Neural crest cell (in vitro differentiated cells): ENCODE data around the gene SNAPC4. TPM values are rescaled to one million over a fixed set of nuclear protein-coding genes. Genes with fewer than 3 reads are reported as not detected.

ENCODE experiments used
- DNase-seq: peaks from one replicate; pipeline ENCODE4 v3.0.0; 2021; ENCODE audit warnings: low read depth, mixed read lengths, low spot score
- H3K27ac Mint-ChIP-seq: one replicate; pipeline ENCODE4 v1.8.0; 2021; ENCODE audit warnings: mild to moderate bottlenecking, mixed read lengths; ENCODE audit not compliant: unreplicated experiment
- H3K27me3 Mint-ChIP-seq: 2 replicates; pipeline ENCODE4 v1.8.0; 2021; ENCODE audit warnings: low read depth, mild to moderate bottlenecking, mixed read lengths
- H3K36me3 Mint-ChIP-seq: 2 replicates; pipeline ENCODE4 v1.8.0; 2021; ENCODE audit warnings: low read depth, mild to moderate bottlenecking, mixed read lengths
- H3K4me1 Mint-ChIP-seq: 2 replicates; pipeline ENCODE4 v1.8.0; 2021; ENCODE audit warnings: mixed read lengths
- H3K4me3 Mint-ChIP-seq: one replicate; pipeline ENCODE4 v1.8.0; 2021; ENCODE audit warnings: mild to moderate bottlenecking, mixed read lengths
- H3K9me3 Mint-ChIP-seq: 2 replicates; pipeline ENCODE4 v1.8.0; 2021; ENCODE audit warnings: mixed read lengths
- total RNA-seq: library from RNA; stranded (reverse); gene quantifications from 2 replicates; pipeline ENCODE4 v1.2.1, GENCODE V29; 2021
- TF ChIP-seq, protein P1 (sequence below): fragments of 200-600 bp; sonication (generic); conservative IDR thresholded peaks from 2 replicates; pipeline ENCODE4 v1.5.0; 2021; ENCODE audit warnings: antibody characterized with exemption, mild to moderate bottlenecking

Gene SNAPC4
- total RNA-seq, 1 donor from 2014 or later, result 19.0 TPM

DNA sequence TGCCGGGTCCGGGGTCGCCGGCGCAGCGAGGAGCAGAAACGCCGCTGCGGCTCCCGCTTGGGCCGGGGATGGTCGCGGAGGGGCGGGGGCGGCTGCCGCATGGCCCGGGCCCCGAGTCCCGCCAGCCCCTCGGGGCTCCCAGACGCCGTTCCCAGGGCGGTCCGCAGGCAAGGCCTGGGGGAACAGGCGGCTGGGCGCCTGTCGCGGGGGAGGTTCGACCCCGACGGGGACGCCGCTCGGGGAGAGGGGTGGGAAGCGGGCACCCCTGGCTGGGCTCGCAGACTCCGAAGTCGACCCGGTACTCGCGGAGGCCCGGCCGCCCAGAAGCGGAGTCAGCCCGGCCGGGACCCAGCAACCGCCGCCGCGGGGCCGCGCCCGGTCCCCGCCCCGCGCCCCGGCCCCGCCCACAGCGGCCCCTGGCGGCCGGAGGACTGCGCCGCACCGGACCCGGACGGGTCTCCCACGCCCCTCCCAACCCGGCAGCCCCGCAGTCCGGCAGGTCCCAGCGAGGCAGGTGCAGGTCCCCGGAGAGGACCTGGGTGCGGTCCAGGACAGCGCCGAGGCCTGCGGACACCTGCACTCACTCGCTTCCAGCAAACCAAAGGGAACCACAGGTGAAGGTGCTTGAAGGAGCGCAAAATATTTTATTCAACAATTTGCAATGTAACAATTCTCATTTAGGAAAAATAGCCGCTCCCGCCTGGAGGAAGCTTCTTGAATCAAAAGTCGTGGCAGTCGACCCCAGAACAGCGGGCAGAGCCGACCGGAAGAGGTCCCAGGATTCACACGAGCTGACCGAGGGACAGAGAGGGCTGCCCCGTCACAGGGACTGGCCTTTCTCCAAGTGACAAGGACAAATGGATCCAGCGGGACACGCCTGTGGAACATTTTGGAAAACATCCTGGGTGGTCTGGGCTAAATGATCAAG lies 39.8 kb upstream of the SNAPC4 start, which contains the start of gene INPP5E:
Gene INPP5E, minus strand, starts transcription at position 365 of the 928 bp plus-strand sequence. CDS start 426 bp downstream, outside the sequence.
- H3K4me3 Mint-ChIP-seq, result peak within 1 kb of the TSS; percentile 92
- TF ChIP-seq, protein P1, sequence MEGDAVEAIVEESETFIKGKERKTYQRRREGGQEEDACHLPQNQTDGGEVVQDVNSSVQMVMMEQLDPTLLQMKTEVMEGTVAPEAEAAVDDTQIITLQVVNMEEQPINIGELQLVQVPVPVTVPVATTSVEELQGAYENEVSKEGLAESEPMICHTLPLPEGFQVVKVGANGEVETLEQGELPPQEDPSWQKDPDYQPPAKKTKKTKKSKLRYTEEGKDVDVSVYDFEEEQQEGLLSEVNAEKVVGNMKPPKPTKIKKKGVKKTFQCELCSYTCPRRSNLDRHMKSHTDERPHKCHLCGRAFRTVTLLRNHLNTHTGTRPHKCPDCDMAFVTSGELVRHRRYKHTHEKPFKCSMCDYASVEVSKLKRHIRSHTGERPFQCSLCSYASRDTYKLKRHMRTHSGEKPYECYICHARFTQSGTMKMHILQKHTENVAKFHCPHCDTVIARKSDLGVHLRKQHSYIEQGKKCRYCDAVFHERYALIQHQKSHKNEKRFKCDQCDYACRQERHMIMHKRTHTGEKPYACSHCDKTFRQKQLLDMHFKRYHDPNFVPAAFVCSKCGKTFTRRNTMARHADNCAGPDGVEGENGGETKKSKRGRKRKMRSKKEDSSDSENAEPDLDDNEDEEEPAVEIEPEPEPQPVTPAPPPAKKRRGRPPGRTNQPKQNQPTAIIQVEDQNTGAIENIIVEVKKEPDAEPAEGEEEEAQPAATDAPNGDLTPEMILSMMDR, result peak; percentile 80
- peaks cover 7% of the 10 kb centered on the region for H3K36me3 Mint-ChIP-seq
- H3K27me3 Mint-ChIP-seq, result no peaks in the 10 kb centered on the region
- no peaks in the 10 kb centered on the region for H3K9me3 Mint-ChIP-seq
- H3K4me1 Mint-ChIP-seq, result peaks cover 26% of the 10 kb centered on the region
- H3K27ac Mint-ChIP-seq, result no peak within 1 kb of the TSS
- DNase-seq, result peak; percentile 88

DNA sequence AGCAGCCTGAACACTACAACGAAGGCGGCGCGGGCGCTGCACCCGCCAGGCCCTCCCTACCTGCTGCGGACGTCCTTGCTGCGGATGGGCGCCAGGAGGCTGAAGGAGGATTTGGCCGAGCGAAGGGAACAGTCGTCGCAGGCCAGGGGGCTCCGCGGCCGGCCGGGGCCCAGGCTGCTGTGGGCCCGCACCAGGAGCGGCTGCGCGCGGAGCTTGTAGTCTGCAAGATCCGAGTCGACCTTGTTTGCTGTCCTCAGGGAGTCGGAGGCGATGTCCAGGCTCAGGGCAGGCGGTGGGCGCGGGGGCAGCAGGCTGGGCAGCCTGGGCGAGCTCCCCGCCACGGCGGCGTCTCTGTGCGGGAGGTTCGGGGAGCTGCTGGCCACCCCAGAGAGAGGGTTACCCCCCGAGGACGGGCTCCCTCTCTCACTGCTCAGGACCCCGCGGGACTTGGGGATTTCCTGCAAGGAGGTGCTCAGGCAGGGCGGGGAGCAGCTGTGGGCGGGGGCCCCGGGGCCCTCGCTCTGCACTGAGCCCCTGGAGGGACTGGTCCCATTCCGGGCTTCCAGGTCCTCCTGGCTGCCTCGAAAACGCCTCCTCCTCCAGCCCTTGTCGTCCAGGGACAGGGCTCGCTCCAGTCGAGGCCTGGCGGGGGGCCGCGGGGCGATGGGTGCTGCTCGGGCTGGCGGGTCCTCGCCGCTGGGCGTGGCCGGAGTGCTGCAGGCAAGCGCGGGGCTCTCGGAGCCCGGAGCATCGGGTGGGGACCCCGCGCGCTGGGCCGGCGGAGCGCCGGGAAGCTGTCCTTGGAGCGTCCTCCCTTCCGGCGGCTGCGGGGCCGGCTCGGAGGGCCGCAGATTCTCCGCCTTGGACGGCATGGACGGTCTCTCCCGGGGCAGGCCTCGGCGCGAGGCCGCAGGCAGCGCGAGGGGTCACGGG lies 38.8 kb upstream of the SNAPC4 start:
- TF ChIP-seq, protein P1, result no peak
- peaks cover 5% of the 10 kb centered on the region for H3K36me3 Mint-ChIP-seq
- H3K4me1 Mint-ChIP-seq, result peaks cover 26% of the 10 kb centered on the region
- H3K9me3 Mint-ChIP-seq, result no peaks in the 10 kb centered on the region
- peak overlapping the region; percentile 92 for H3K4me3 Mint-ChIP-seq
- DNase-seq, result peak; percentile 31
- peak overlapping the region; percentile 83 for H3K27ac Mint-ChIP-seq
- H3K27me3 Mint-ChIP-seq, result no peaks in the 10 kb centered on the region

DNA sequence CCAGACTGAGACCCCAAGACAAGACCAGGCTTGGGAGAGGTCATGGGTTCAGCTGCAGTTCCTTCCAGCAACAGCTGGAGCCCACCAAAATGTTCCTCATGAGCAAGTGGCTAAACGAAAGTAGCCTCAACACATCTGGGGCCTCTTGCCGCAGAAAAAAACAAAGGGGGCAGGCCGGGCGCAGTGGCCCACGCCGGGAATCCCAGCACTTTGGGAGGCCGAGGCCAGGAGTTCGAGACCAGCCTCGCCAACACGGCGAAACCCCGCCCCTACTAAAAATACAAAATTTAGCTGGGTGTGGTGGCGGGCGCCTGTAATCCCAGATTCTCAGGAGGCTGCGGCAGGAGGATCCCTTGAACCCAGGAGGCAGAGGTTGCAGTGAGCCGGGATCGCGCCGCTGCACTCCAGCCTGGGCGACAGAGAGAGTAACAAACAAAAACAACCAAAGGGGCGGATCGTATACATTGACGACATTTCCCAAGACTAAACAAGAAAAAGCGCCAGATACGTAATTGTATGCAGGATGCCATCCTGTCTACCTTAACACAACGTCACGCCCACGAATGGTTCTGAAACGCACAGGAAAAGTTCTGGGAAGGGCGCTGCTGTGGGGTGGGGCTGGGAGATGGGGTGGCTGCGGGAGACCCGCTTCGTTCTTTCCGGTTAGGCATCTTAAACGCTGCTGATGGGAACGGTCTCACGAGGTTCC lies 38.0 kb upstream of the SNAPC4 start:
- TF ChIP-seq, protein P1, result no peak
- peak overlapping the region; percentile 83 for H3K27ac Mint-ChIP-seq
- no peaks in the 10 kb centered on the region for H3K27me3 Mint-ChIP-seq
- peak overlapping the region; percentile 92 for H3K4me3 Mint-ChIP-seq
- peaks cover 3% of the 10 kb centered on the region for H3K36me3 Mint-ChIP-seq
- DNase-seq, result no peak
- no peaks in the 10 kb centered on the region for H3K9me3 Mint-ChIP-seq
- H3K4me1 Mint-ChIP-seq, result peaks cover 26% of the 10 kb centered on the region

DNA sequence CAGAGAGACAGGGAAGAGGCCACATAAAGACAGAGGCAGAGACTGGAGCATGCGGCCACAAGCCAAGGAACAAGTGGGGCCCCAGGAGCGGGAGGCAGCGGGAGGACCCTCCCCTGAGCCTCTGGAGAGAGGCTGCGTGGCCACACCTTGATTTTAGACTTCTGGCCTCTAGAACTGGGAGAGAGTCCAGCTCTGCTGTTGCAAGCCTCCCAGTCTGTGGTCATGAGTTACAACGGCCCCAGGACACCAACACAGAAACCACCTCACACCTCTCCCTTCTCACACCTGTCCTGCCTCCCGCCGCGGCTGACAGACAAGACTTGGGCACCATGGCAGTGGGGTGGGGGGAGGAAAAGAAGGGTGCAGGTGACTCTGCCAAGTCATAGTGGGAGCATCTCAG lies 37.5 kb upstream of the SNAPC4 start:
- Mint-ChIP-seq H3K27ac (no peak overlapping the region), H3K36me3 (peaks cover 3% of the 10 kb centered on the region), H3K9me3 (no peaks in the 10 kb centered on the region), H3K27me3 (no peaks in the 10 kb centered on the region), H3K4me3 (peak overlapping the region; percentile 92), H3K4me1 (peaks cover 26% of the 10 kb centered on the region)
- DNase-seq, result no peak
- TF ChIP-seq, protein P1, result no peak
